Tibial nerve (tissue), 4 donors: ENCODE data around the gene E2F2.

ENCODE experiments used
- EP300 ChIP-seq, 2 donors: sonication (generic); formaldehyde crosslinking; IDR thresholded peaks; one replicate each; pipeline ENCODE4 v1.6.1; 2017; ENCODE audit warnings: antibody characterized with exemption in 2 of 2, mild to moderate bottlenecking in 1 of 2
- POLR2A ChIP-seq, 2 donors: fragments of 450-650 bp; IDR thresholded peaks; one replicate each; pipeline ENCODE4 v1.6.1; 2017; ENCODE audit warnings: antibody characterized with exemption in 2 of 2, mild to moderate bottlenecking in 2 of 2, moderate library complexity in 2 of 2
- TF ChIP-seq, protein P1 (sequence below), 5 experiments: fragments of 200-600 bp in 3 of 5; fragments of 450-650 bp in 2 of 5; sonication (generic) in 3 of 5; IDR thresholded peaks; one replicate each; pipeline ENCODE4 v1.5.1; 2016 to 2019; ENCODE audit warnings: antibody characterized with exemption in 5 of 5, mild to moderate bottlenecking in 3 of 5, moderate library complexity in 2 of 5

DNA sequence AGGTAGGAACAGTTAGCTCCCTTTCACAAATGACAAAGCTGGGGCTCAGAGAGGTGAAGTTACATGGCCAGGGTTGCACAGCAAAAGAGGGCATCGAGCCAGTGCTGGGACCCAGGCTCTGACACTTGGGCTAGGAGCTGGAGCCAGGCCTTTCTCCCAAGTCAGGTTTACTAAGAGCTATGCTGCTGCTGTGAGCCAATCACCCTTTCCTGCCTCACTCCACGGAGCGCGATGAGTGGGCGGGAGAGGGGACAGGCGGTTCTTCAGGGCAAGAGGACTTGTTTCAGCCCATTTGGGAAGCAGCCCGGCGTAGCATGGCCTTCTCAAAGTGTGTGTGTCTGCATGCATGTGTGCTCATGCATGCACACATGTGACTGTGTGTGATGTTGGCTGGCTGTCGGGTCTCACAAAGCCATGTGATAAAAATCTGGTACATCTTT, 17.7 kb upstream of the E2F2 start:
- TF ChIP-seq, protein P1, sequence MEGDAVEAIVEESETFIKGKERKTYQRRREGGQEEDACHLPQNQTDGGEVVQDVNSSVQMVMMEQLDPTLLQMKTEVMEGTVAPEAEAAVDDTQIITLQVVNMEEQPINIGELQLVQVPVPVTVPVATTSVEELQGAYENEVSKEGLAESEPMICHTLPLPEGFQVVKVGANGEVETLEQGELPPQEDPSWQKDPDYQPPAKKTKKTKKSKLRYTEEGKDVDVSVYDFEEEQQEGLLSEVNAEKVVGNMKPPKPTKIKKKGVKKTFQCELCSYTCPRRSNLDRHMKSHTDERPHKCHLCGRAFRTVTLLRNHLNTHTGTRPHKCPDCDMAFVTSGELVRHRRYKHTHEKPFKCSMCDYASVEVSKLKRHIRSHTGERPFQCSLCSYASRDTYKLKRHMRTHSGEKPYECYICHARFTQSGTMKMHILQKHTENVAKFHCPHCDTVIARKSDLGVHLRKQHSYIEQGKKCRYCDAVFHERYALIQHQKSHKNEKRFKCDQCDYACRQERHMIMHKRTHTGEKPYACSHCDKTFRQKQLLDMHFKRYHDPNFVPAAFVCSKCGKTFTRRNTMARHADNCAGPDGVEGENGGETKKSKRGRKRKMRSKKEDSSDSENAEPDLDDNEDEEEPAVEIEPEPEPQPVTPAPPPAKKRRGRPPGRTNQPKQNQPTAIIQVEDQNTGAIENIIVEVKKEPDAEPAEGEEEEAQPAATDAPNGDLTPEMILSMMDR (IDR thresholded peaks at IDR 0.05), result no peak
- TF ChIP-seq POLR2A (IDR thresholded peaks at IDR 0.05) (no peak), EP300 (IDR thresholded peaks at IDR 0.05) (no peak)
